HepG2 (cell line): ENCODE data around the gene DTYMK. TPM values are rescaled to one million over a fixed set of nuclear protein-coding genes. Genes with fewer than 3 reads are reported as not detected.

Experiments
- FOXA3 ChIP-seq: IDR thresholded peaks from 2 replicates; pipeline ENCODE4 v1.6.1; 2016; ENCODE audit warnings: missing genetic modification reagents, missing compliant biosample characterization
- GLI4 ChIP-seq: sonication (generic); formaldehyde crosslinking; IDR thresholded peaks from 2 replicates; pipeline ENCODE4 v1.5.1; 2020; ENCODE audit warnings: missing genetic modification reagents, mild to moderate bottlenecking, moderate library complexity, borderline replicate concordance
- HES4 ChIP-seq: sonication (generic); formaldehyde crosslinking; IDR thresholded peaks from 2 replicates; pipeline ENCODE4 v1.9.0; 2021; ENCODE audit warnings: mild to moderate bottlenecking, missing genetic modification reagents, borderline replicate concordance
- REL ChIP-seq: sonication (generic); formaldehyde crosslinking; conservative IDR thresholded peaks from 2 replicates; pipeline ENCODE4 v1.8.0; 2022; ENCODE audit warnings: mild to moderate bottlenecking, missing genetic modification reagents, moderate library complexity
- REXO4 ChIP-seq: sonication (generic); formaldehyde crosslinking; IDR thresholded peaks from 2 replicates; pipeline ENCODE4 v1.8.0; 2022; ENCODE audit warnings: missing genetic modification reagents, mild to moderate bottlenecking, borderline replicate concordance
- TBX2 ChIP-seq: sonication (generic); formaldehyde crosslinking; IDR thresholded peaks from 2 replicates; pipeline ENCODE4 v1.5.0; 2020; ENCODE audit warnings: missing genetic modification reagents, mild to moderate bottlenecking, borderline replicate concordance
- ZFY ChIP-seq: sonication (generic); formaldehyde crosslinking; IDR thresholded peaks from 2 replicates; pipeline ENCODE4 v1.4.0; 2020; ENCODE audit warnings: missing genetic modification reagents
- ZMYM4 ChIP-seq: sonication (generic); formaldehyde crosslinking; IDR thresholded peaks from 2 replicates; pipeline ENCODE4 v1.8.1; 2023; ENCODE audit warnings: mild to moderate bottlenecking, missing genetic modification reagents
- ZNF274 ChIP-seq: sonication (generic); formaldehyde crosslinking; IDR thresholded peaks from 2 replicates; pipeline ENCODE4 v1.5.1; 2020; ENCODE audit warnings: mild to moderate bottlenecking, missing genetic modification reagents
- ZNF432 ChIP-seq: sonication (generic); formaldehyde crosslinking; IDR thresholded peaks from 2 replicates; pipeline ENCODE4 v1.5.0; 2020; ENCODE audit warnings: missing genetic modification reagents, mild to moderate bottlenecking, borderline replicate concordance
- polyA plus RNA-seq, 8 experiments: library from polyadenylated mRNA; depleted of rRNA in 3 of 8; stranded (reverse) in 7 of 8; unstranded in 1 of 8; fragments of >200 nt; fragmentation: Illumina TruSeq in 4 of 8; extraction: Trizol in 4 of 8; gene quantifications; 2 replicates each; pipeline versions ENCODE4 v1.2.1 to v1.2.3, GENCODE V29; 2011 to 2016; ENCODE audit warnings: low read depth in 4 of 8, missing spikeins in 1 of 8, mixed read lengths in 1 of 8; ENCODE audit not compliant: insufficient read depth in 1 of 8
- total RNA-seq, 5 experiments: library from RNA; depleted of rRNA; stranded (reverse); fragments of >200 nt; fragmentation: Illumina TruSeq; extraction: Trizol; gene quantifications; 2 replicates each; pipeline ENCODE4 v1.2.3, GENCODE V29; 2016; ENCODE audit warnings: low read depth in 1 of 5
- TF ChIP-seq, protein P1 (sequence below): sonication (generic); formaldehyde crosslinking; IDR thresholded peaks from 2 replicates; pipeline ENCODE4 v1.4.0; 2020; ENCODE audit warnings: missing genetic modification reagents
- TF ChIP-seq, protein P2 (sequence below): IDR thresholded peaks from 2 replicates; pipeline ENCODE4 v1.6.1; 2012; ENCODE audit warnings: inconsistent platforms
- TF ChIP-seq, protein P3 (sequence below): sonication (generic); formaldehyde crosslinking; conservative IDR thresholded peaks from 2 replicates; pipeline ENCODE4 v1.8.1; 2023; ENCODE audit warnings: missing genetic modification reagents
- TF ChIP-seq, protein P4 (sequence below): conservative IDR thresholded peaks from 2 replicates; pipeline ENCODE4 v1.6.1; 2018; ENCODE audit warnings: missing genetic modification reagents
- TF ChIP-seq, protein P5 (sequence below): sonication (generic); formaldehyde crosslinking; IDR thresholded peaks from 2 replicates; pipeline ENCODE4 v1.4.0; 2020; ENCODE audit warnings: mild to moderate bottlenecking, missing genetic modification reagents, borderline replicate concordance

DTYMK gene
- total and polyA plus RNA-seq, 2 of the 13 experiments (the other 11 are each of a cell fraction or from before 2014, with no cell fraction given) = 57.5 to 134 TPM

DNA sequence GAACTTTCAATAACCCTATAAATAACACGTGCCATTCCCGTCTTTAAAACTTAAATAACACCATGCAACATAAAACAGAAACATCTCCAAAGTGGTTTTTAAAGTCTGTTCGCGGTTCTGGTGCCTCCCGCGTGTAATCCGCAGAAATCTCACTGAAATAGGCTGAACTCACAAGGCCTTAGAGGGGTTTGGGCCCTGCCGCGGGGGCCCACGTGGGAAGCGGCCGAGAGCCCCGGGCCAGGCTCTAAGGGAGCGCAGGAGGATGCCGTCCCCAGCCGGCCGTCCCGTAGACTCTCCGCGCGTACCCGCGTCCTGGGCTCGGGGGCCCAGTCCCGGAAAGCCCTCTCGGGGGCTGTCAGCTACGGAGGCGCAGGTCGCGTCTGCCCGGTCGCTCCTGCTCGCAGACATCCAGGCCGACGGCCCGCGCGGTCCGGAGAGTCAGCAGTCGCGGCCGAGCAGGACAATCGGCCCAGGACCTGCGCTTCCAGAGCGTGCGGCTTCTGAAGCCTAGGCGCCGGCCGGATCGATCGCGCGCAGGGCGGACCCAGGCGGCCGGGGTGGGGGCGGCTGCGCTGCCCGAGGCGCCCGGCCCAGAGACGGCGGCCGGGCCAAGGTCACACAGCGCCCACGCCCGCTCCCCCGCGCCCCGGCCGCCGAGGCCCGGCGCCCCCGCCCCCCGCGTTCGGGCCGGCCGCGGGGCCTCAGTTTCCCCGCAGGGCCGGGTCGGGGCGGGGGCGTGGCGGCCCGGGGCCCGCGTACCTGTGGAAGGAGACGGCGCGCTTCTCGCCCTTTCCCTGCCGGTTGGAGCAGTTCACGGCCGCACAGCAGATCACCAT is 50.2 kb downstream of the DTYMK start (continued):
- TF ChIP-seq REXO4 (CRISPR knock-in tag) (no peak), HES4 (CRISPR knock-in tag) (no peak), ZMYM4 (CRISPR knock-in tag) (peak; percentile 38; the same call in 1 of the 2 replicates), ZNF432 (CRISPR knock-in tag) (0 out of 2 replicates have a peak, but pooled peaks have one; percentile 64), ZNF274 (CRISPR knock-in tag) (no peak), ZFY (CRISPR knock-in tag) (peak; percentile 47), REL (CRISPR knock-in tag) (no peak), GLI4 (no peak), FOXA3 (CRISPR knock-in tag) (0 out of 2 replicates have a peak, but pooled peaks have one; percentile 27), TBX2 (peak; percentile 33; the same call in 1 of the 2 replicates)
- TF ChIP-seq, protein P1, sequence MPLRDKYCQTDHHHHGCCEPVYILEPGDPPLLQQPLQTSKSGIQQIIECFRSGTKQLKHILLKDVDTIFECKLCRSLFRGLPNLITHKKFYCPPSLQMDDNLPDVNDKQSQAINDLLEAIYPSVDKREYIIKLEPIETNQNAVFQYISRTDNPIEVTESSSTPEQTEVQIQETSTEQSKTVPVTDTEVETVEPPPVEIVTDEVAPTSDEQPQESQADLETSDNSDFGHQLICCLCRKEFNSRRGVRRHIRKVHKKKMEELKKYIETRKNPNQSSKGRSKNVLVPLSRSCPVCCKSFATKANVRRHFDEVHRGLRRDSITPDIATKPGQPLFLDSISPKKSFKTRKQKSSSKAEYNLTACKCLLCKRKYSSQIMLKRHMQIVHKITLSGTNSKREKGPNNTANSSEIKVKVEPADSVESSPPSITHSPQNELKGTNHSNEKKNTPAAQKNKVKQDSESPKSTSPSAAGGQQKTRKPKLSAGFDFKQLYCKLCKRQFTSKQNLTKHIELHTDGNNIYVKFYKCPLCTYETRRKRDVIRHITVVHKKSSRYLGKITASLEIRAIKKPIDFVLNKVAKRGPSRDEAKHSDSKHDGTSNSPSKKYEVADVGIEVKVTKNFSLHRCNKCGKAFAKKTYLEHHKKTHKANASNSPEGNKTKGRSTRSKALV (CRISPR knock-in tag) = peak; percentile 73
- TF ChIP-seq, protein P2, sequence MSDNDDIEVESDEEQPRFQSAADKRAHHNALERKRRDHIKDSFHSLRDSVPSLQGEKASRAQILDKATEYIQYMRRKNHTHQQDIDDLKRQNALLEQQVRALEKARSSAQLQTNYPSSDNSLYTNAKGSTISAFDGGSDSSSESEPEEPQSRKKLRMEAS = peak; percentile 65
- TF ChIP-seq, protein P3, sequence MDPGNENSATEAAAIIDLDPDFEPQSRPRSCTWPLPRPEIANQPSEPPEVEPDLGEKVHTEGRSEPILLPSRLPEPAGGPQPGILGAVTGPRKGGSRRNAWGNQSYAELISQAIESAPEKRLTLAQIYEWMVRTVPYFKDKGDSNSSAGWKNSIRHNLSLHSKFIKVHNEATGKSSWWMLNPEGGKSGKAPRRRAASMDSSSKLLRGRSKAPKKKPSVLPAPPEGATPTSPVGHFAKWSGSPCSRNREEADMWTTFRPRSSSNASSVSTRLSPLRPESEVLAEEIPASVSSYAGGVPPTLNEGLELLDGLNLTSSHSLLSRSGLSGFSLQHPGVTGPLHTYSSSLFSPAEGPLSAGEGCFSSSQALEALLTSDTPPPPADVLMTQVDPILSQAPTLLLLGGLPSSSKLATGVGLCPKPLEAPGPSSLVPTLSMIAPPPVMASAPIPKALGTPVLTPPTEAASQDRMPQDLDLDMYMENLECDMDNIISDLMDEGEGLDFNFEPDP (CRISPR knock-in tag) = no peak
- TF ChIP-seq, protein P4, sequence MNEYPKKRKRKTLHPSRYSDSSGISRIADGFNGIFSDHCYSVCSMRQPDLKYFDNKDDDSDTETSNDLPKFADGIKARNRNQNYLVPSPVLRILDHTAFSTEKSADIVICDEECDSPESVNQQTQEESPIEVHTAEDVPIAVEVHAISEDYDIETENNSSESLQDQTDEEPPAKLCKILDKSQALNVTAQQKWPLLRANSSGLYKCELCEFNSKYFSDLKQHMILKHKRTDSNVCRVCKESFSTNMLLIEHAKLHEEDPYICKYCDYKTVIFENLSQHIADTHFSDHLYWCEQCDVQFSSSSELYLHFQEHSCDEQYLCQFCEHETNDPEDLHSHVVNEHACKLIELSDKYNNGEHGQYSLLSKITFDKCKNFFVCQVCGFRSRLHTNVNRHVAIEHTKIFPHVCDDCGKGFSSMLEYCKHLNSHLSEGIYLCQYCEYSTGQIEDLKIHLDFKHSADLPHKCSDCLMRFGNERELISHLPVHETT (CRISPR knock-in tag) = 0 out of 2 replicates have a peak, but pooled peaks have one; percentile 43
- TF ChIP-seq, protein P5, sequence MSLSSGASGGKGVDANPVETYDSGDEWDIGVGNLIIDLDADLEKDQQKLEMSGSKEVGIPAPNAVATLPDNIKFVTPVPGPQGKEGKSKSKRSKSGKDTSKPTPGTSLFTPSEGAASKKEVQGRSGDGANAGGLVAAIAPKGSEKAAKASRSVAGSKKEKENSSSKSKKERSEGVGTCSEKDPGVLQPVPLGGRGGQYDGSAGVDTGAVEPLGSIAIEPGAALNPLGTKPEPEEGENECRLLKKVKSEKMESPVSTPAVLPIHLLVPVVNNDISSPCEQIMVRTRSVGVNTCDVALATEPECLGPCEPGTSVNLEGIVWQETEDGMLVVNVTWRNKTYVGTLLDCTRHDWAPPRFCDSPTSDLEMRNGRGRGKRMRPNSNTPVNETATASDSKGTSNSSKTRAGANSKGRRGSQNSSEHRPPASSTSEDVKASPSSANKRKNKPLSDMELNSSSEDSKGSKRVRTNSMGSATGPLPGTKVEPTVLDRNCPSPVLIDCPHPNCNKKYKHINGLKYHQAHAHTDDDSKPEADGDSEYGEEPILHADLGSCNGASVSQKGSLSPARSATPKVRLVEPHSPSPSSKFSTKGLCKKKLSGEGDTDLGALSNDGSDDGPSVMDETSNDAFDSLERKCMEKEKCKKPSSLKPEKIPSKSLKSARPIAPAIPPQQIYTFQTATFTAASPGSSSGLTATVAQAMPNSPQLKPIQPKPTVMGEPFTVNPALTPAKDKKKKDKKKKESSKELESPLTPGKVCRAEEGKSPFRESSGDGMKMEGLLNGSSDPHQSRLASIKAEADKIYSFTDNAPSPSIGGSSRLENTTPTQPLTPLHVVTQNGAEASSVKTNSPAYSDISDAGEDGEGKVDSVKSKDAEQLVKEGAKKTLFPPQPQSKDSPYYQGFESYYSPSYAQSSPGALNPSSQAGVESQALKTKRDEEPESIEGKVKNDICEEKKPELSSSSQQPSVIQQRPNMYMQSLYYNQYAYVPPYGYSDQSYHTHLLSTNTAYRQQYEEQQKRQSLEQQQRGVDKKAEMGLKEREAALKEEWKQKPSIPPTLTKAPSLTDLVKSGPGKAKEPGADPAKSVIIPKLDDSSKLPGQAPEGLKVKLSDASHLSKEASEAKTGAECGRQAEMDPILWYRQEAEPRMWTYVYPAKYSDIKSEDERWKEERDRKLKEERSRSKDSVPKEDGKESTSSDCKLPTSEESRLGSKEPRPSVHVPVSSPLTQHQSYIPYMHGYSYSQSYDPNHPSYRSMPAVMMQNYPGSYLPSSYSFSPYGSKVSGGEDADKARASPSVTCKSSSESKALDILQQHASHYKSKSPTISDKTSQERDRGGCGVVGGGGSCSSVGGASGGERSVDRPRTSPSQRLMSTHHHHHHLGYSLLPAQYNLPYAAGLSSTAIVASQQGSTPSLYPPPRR (CRISPR knock-in tag) = peak; percentile 33; the same call in 1 of the 2 replicates
